Stimulated activated CD8-positive, alpha-beta memory T cell treated with anti-CD3 and anti-CD28 coated beads, Interleukin-7, amount 100 ng/mL, for 4 hours (primary cell): Measurements from ENCODE around the gene HECTD2.
"Not testable (repeated sequence)": the region's sequence is repeated elsewhere in the genome, so short reads cannot be mapped to it uniquely, and the experiment has no call there.

Source experiments
- DNase-seq, 2 donors: peaks; one replicate each; pipeline ENCODE4 v3.0.0-alpha.2; 2020; ENCODE audit warnings: low read depth in 2 of 2

The HECTD2 gene

DNA sequence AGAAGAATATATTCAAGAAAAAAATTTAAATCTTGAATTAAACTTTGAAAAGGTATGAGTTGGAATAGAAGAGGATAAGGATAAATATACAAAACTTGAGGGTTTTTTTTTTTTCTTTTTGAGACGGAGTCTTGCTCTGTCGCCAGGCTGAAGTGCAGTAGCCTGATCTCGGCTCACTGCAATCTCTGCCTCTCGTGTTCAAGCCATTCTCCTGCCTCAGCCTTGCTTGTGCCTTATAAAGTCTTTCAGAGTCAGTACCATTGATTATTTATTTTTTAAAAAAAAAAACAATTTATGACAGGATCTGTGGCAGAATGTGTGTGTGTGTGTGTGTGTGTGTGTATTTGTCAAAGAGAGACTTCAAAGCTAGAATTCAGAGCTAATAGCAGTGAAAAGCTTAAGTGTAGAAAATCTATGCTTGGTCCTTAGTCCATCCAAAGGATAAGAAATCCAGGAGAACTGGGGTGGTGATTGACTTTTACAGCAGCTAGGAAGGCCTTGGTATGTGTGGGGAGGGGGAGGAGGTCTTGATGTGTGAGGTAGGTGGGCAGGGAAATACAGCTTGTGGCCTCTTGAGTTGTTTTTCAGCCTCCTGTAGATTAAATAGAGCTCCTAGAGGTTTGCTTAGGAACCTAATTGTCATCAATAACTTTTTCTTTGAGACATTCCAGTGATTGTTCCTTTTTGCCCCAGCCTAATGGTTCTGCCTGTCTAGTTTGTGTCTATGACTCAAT, 2.4 kb downstream of the HECTD2 start:
- DNase-seq = no peak

DNA sequence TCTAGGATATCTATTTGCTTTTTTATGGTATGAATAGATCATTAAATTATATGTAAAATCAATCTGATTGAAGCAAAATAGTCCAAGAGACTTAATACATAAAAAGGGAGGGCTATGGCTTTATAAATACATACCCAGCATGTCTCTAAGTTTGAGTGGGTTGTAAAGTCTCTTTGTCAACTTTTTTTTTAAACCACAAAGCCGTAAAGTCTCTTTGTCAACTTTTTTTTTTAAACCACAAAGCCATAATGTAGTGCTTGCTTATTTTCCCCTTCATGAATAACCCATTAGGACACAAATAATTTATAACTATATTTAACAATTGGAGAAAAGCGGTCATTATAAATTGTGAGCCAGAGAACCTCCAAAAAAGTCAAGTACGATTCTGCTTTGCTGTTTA, 5.7 kb downstream of the HECTD2 start:
- DNase-seq = no peak

DNA sequence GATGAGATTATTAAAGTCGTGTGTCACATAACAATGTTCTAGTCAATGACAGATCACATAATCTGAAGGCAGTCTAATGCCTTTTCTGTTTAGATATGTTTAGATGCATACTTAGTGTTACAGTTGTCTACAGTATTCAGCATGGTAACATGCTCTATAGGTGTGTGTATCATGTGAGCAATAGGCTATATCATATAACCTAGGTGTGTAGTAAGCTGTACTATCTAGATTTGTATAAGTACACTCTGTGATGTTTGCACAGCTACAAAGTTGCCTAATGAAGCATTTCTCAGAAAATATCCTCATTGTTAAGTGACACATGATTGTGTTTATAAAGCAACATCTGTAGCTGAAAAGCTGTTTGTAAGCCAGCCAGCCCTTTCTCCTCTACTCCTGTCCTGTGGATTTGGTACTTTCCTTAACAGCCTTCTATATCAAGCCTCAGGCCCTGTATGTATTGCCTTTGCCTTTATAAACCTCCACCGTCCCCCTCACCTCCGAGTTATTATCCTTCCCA, 6.3 kb downstream of the HECTD2 start:
- no peak for DNase-seq

DNA sequence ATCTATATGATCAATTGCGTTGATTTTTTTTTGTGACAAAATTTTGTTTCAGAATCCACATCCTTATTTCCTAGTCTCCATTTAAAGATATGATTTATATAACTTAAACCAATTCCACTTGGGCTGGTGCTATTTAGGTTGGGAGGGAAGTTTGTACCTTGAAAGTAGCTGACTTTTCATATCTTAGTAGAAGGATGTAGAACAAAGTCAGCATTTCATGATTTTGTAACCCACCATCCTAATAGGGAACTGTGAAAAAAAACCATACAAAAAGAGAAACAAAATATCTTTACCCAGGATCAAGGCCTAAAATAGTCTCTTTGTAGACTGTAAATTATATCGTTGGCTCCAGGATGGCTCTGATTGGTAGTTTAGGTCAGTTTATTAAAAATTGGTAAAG, 8.3 kb downstream of the HECTD2 start:
- DNase-seq = no peak

DNA sequence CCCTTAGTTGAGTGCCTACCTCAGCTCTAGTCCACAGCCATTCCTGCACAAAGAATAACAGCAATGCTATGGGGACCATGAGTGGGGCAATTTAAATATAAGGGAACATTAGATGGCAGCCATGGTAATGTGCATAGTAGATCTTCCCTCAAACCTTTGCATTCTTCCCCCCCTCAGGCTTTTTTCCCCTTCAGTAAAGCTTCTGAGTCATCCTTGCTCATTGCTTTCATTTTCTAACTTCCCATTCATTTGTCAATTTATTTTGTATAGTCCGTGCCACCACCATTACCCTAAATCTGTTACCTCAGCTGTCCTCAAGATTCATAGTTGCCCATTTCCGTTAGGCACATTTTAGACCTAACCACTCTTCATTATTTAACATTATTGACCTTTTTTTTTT, 10.7 kb downstream of the HECTD2 start:
- no peak for DNase-seq

DNA sequence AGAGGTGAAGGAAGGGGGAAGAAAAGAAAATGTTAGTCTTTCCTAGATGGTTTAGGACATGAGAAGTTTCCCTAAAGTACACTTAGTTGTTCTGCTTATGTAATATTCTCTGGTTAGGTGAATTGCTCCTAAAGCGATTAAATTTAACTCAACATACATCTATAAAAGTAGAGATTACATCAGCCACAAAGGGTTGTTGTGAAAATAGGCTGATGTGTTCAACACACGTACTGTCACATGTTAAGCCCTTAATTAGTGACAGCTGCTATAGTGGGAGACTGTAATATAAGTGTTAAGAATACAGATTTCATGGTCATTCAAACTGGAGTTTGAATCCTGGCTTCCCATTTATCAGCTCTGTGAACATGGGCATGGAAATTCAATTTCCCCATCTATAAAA, 12.8 kb downstream of the HECTD2 start:
- DNase-seq = no peak

DNA sequence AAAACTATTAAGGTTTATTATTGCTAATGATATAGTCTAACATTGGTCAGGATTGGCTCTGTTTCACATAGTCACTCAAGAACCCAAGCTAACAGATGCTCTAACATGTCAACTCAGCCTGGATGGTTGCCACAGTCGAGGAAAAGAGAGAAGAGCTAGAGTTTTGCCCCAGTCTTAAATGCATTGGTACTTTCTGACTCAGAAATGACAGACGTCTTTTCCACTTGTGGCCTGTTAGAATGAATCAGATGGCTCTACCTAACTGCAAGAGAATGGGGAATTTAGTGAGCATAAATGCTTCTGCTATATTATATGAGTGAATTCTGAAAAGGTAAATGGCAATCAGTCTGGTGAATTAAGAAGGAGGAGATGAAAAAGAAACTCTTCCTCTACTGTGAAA, 13.9 kb downstream of the HECTD2 start:
- DNase-seq = no peak

DNA sequence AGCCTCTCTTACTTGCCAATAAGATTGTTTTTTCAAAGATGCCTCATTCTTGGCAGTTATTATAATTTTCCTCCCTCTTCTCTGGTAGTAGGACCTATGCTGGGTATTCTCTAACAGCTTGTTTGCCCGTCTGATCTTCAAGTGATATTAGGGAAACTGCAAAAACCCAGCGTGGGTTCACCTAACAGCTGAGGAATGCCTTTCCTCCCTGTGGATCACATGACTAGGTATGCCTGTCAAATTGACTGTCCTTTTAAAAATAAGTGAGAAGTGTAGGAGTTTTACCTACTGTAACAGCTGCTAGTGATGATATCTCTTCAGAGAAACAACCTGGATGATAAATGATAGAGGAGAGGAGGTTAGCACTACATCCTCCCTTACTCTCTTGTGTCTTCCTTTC, 22.0 kb downstream of the HECTD2 start:
- no peak for DNase-seq

DNA sequence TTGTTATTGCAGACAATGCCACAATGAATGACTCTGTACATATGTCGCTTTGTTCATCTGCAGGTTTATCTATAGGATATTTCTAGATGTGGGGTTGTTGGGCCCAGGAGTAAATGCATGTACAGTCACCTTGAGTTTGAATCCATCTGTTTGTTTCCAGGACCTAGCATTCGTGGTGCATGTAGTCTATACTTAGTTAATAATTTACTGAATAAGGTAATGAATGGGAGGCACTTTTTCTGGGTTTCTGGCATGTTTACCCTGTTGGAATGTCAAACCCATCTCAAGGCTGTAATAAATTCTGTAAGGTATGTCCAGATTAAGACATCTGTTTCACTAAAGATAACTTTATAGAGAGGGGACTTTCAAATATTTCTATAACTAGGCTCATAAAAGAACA, 23.5 kb downstream of the HECTD2 start:
- DNase-seq = no peak

DNA sequence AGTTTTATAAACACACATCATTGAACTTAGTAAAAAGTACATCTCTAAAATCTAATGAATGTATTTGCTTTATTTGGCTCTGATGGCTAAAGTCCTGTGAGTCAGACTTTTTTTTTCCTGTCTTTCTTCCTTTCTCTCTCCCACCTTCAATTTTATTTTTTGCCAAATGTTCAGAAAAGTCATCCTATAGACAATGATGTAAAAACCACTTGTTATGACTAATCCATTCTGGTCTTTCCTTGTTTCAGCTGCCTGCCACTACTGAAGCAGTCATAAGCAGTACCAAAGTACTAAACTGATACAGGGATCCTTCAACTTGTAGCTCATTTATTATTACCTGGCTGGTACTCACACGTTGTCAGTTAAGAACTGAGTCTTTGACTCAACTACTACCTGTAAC, 23.9 kb downstream of the HECTD2 start:
- DNase-seq = no peak

DNA sequence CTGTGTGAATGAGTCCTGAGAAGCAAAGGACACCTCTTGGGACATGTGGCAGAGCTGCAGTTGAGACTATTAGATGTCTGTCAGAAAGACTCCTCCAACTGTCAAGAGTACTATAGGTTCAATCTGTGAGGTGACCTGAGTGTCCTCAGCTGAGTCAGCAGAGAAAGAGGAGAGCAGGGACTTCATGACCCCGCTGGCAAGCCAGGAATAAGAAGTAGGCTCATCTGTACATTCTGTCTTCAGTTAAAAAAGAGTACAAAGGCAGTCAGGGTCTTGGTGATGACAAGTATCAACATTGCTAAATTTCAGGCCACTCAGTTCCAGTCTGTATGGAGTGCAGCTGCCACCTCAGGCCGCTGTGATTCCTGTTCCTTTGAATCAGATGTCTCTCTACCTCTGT, 25.1 kb downstream of the HECTD2 start:
- DNase-seq = no peak

DNA sequence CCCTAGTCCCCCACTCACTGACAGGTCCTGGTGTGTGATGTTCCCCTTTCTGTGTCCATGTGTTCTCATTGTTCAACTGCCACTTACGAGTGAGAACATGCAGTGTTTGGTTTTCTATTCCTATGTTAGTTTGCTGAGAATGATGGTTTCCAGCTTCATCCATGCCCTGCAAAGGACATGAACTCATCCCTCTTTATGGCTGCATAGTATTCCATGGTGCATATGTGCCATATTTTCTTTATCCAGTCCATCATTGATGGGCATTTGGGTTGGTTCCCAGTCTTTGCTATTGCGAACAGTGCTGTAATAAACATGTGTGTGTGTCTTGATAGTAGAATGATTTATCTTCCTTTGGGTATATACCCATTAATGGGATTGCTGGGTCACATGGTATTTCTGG, 28.1 kb downstream of the HECTD2 start:
- DNase-seq = not testable (repeated sequence)

DNA sequence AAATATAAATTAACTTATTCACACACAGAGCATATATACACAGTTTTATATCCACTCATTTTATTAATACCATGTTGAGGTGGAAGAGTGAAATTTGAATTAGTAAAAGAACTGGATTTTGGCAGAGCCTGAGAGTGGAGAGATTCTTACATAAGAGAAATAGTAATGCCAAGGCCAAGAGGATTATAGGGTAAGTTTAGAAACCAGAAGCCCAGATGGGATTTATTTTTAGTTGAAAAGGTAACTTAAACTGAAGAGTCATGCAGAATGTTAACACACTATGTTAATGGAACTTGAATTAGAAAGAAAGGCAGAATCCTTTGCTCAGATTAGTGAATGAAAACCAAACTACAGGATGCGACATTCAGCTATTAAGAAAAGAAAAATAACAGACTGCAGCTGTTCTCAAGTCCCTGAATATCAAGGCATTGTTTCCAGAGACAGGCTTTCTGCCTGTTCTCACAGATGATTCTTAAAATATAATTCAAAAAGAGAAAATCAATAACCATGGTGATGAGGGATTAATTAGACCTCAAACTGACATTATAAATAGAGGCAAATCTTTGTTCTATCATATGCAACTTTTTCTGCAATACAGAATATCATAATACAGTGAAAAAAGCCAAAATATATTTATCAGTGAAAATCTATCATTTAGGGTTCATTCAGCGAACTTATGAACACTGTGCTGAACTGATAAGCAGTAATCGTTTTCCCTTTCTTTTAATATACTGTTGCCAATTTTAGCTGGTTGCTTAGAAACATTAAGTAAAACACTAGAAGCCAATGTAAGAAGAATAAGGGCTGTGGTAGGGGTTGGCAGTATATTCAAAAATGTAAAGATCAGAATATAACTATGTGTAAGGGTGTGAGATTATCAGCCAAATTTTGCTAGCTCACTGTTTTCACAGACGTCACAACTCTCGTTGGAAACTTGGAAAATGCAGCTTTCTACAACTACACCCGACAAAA, 34.4 kb downstream of the HECTD2 start:
- no peak for DNase-seq

DNA sequence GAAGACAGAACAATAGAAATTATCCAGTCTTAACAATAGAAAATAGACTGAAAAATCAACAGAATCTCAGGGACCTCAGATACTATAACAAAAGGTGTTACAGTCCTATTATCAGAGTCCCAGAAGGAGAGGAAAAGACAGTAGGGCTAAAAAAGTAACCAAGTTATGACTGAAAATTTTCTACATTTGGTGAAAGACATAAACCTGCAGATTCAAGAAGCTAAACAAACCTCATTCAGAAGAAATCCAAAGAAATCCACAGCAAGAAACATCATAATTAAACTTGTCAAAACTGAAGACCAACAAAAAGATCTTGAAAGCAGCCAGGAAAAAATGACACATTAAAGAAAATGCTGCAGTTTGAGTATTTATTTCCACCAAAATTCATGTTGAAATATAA, 41.9 kb downstream of the HECTD2 start:
- no peak for DNase-seq

DNA sequence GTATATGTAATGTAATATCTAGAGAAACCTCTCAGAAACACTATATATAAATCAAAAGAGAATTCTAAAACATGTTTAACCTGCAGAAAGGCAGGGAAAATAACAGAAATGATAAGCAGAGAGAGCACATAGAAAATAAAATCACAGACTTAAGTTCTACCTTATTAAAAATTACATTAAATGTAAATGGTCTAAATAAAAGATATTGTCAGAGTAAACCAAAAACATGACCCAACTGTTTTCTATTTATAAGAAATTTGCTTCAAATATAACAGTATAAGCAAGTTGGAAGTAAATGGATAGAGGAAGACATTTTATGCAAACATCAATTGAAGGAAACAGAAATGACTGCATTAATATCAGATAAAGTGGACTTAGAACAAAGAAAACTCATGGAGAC, 43.4 kb downstream of the HECTD2 start:
- DNase-seq = no peak

DNA sequence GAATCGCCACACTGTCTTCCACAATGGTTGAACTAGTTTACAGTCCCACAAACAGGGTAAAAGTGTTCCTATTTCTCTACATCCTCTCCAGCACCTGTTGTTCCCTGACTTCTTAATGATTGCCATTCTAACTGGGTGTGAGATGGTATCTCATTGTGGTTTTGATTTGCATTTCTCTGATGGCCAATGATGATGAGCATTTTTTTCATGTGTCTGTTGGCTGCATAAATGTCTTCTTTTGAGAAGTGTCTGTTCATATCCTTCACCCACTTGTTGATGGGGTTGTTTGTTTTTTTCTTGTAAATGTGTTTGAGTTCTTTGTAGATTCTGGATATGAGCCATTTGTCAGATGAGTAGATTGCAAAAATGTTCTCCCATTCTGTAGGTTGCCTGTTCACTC, 45.0 kb downstream of the HECTD2 start:
- not testable (repeated sequence) for DNase-seq

DNA sequence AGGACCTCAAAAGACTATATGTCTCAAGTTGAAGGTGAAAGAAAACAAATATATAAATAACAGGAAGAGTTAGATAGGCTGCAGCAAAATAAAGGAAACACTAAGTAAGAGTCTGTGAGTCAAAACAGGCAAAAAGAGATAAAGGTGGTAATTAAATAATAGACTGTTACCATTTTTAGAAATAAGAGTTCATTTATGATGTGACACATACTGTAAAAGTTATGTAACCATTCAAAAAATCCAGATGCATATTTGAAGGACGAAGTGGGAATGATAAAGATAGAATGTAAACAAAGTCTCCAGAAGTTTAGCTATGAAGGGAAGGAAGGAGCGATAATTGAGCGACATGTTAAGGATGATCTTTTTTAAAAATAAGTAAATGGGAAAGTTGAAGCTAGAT, 50.5 kb downstream of the HECTD2 start:
- no peak for DNase-seq

DNA sequence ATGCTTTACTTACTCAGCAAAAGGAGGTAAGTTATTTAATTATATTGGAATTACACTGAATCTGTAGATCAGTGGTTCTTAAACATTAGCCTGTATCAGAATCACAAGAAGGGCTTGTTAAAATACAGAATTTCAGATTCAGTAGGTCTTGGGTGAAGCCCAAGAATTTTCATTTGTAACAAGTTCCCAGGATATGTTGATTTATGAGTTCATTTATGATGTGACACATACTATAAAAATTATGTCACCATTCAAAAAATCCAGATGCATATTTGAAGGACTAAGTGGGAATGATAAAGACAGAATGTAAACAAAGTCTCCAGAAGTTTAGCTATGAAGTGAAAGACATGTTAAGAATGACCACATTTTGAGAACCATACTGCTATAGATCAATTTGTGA, 52.3 kb downstream of the HECTD2 start:
- no peak for DNase-seq

DNA sequence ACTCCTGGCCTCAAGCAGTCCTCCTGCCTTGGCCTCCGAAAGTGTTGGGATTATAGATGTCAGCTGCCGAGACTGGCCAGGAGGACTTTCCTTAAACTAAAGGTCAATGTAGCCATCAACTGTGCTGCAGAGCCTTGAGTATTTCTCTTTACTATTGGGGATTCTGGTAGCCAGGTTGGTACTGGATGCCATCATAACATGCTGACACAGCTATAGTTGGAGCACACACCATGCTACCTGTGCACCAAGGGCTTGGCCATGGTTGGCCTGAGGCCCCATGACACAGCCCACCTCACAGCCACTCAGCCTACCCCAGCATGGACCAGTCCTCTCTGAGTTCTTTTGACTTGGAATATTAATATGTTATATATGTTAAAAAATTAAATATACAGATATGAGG, 54.4 kb downstream of the HECTD2 start:
- no peak for DNase-seq

DNA sequence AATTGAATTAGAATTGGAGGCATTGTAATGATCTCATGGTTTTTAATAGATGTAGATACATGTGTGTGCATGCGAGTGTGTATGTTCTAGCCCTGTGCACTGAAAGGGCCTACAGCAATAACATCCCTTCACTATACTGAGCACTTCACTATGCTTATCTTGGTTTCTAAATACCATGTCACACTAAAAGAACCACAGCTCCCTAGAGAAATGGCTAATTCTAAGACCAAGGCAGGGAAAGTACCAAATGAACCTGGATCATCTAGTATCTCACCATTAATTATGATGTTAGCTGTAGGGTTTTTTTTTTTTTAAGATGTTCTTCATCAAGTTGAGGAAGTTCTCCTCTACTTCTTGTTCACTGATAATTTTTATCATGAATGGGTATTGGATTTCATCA, 55.1 kb downstream of the HECTD2 start:
- DNase-seq = no peak

DNA sequence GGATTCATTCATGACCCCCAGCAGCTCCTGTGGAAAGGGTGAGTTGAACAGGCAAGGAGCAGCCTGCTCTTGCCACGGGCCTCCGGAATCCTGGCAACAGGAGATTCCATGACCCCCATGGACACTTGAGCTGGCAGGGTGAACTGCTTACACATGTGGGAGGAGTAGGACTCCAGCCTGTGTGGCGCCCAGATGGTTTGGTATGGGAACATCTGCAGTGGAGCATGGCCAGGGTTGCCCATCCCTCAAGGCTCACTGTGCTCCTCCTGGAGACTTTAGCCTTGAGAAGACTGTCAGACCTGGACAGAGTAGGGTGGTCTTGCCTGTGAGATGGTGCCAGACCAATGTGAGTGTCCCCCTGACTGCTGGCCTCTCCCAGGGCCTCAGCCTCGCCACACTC, 57.0 kb downstream of the HECTD2 start:
- no peak for DNase-seq

DNA sequence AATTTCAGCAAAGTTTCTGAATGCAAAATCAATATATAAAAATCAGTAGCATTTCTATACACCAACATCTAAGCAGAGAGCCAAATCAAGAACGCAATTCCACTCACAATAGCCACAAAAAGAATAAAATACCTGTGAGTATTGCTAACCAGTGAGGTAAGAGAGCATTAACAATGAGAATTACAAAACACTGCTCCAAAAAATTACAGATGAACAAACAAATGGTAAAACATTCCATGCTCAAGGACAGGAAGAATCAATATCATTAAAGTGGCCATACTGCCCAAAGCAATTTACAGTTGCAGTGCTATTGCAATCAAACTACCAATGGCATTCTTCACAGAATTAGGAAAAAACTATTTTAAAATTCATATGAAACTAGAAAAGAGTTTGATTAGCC, 61.5 kb downstream of the HECTD2 start:
- no peak for DNase-seq

DNA sequence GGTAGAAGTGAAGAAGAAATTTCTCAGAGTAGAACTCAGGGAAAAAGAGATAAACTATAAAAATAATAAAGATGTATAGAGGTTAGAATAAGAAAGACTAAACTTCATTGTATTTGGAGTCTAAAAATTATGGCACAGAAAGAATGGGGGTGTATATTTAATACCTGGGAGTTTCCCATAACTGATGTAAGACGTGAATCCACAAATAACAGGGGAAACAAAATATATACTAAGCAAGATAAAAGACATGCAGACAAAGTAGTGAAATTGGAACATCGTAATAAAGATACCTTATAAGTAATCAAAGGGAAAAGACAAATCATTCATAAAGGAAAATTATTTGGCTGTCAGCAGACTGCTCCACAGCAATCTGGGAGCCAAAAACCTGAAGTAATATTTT, 62.8 kb downstream of the HECTD2 start:
- DNase-seq = no peak
